GM12872 (cell line): ENCODE measurements around the gene MLXIP.

Experiments
- CTCF ChIP-seq: IDR thresholded peaks from 3 replicates; pipeline ENCODE4 v1.5.1; 2011; ENCODE audit warnings: low read depth, mild to moderate bottlenecking, low read length, moderate library complexity; ENCODE audit not compliant: insufficient read depth

MLXIP gene

DNA sequence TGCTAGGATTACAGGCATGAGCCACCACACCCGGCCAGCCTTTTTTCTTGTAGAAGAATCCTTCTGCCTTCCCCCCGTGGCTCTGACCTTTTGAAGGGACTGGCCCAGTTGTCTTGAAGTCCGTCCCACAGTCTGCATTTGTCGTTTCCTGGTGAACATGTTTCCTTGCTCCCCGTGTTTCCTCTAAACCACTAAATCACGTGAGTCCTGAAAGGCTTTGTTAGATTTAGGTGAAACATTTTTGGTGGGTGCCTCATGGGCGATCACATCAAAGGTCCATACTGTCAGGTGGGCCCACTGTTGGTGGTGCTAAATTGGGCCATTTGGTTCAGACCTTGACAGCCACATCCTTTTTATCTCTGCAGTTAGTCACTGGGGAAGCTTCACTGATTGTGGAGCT lies 26.3 kb downstream of the MLXIP start:
- TF ChIP-seq CTCF = no peak

- TF ChIP-seq CTCF = no peak
Observed at GRCh38 chr12:122106843-122107242, 28.3 kb downstream of the MLXIP start.

DNA sequence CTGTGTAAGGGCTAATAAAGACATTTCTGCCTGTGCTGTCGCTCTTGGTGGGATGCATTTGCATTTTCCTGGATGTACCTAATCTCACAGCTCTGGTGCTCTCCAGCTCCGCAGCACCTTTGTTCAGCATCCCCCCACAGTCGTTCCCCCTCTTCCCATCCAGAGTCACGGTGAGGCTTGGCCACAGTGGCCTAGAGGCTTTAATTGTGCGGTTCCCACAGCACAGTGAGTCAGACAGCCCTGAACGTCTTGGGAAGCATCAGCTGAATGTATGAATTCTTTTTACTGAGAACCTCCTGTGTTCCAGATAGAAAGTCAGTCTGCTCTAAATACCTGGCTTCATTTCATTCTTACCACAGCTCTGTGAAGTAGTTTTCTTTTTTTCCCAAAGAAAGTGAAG lies 28.7 kb downstream of the MLXIP start:
- TF ChIP-seq CTCF = no peak

GRCh38 chr12:122111089-122111641 lies 32.6 kb downstream of the MLXIP start:
- no peak for TF ChIP-seq CTCF

DNA sequence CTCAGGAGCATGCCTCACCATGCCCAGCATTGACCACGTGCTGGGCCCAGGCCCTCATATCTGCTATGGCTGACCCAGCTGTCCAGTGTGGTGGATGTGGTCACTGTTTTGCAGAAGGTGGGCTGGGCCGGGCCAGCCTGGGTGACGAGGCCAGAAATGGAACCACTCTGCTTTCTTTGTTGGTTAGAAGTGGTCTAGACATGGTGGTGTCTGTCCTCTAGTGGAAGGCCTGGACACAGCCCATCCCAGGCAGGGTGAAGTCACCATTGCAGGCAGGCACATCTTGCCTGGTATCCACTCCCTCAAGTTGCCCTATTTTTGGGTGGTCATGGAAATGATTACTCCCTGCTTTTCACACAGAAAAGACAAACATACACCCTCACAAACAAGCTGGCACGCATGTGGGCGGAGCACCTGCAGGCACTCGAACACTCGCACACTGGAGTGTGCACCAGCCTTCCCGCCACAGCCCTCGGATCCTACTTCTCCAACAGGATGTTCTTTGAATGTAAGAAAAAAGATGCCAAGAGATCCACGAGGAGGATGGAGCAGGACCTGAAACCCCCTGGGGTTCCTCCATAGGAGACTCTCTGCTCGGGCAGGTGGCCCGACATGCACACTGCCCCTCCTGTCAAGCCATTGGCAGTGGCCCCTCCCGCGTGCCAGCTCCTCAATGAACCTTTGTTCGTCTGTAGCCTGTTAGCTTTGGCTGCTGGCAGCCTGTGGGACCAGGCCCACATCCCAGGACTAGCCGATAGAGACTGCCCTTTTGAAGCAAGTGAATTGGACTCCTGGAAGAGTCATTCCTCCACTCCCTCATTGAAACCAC lies 38.4 kb downstream of the MLXIP start:
- no peak for TF ChIP-seq CTCF

GRCh38 chr12:122117979-122118378 lies 39.4 kb downstream of the MLXIP start:
- TF ChIP-seq CTCF = no peak

DNA sequence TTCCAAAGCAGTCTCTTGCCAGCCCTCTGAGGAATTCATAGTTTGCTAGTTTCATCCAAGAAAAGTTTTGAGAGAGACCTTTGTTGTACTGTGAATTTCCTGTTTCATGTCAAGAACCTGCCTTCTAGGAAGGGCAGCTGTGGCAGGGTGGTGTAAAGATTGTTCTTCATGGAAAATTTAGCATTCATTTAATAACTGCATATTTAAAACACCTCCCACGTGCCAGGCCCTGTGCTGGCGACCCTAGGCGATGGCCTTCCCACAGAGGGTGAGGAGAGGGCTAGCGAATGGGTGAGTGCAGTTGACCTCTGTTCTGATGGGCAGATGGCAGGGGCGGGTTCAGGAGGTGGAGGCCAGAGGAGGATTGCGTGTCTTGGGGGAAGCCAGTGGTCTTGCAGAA lies 43.2 kb downstream of the MLXIP start:
- TF ChIP-seq CTCF = no peak
